Measurements from ENCODE around the gene RIOK2. TPM values are rescaled to one million over a fixed set of nuclear protein-coding genes. Genes with fewer than 3 reads are reported as not detected.

RIOK2 gene
- total RNA-seq, 5 donors from 2014 or later (not counting 1 experiment from before 2014, with no cell fraction given) = 22.5 to 31.9 (median 25.1) TPM

- POLR2A ChIA-PET = no interaction called here
- no peak for ATAC-seq (replicated peaks in 1 of 4)
- no peaks in the 10 kb centered on the region for H3K36me3 ChIP-seq (ENCODE audit: control insufficient read depth in 2 of 2, extremely low read depth in 1 of 2, insufficient read depth in 1 of 2, low read length in 1 of 2)
- CTCF ChIA-PET = no interaction called here
- H3K4me3 Mint-ChIP-seq = no peak overlapping the region
- no peak for DNase-seq
- H3K9me3 ChIP-seq = no peaks in the 10 kb centered on the region
- H3K27me3 ChIP-seq (replicated peaks in 1 of 2; ENCODE audit: control insufficient read depth in 2 of 2, extremely low read depth in 1 of 2, insufficient read depth in 2 of 2, low read length in 1 of 2) = no peaks in the 10 kb centered on the region
- no peaks in the 10 kb centered on the region for H3K4me1 Mint-ChIP-seq
- no peak overlapping the region for H3K27ac Mint-ChIP-seq
- no peaks in the 10 kb centered on the region for H3K36me3 Mint-ChIP-seq
- no peaks in the 10 kb centered on the region for H3K4me1 ChIP-seq (ENCODE audit: control insufficient read depth in 1 of 2, extremely low read depth in 1 of 2, insufficient read depth in 2 of 2, low read length in 2 of 2)
- no peaks in the 10 kb centered on the region for H3K9me3 Mint-ChIP-seq
- no peak overlapping the region for H3K27ac ChIP-seq (ENCODE audit: low read length)
- no peak overlapping the region for H3K4me3 ChIP-seq (ENCODE audit: control insufficient read depth in 1 of 2, extremely low read depth in 1 of 2, low read length in 1 of 2)
- H3K27me3 Mint-ChIP-seq = peaks cover 3 to 11% of the 10 kb centered on the region in 2 donors
- WGBS (ENCODE audit: insufficient coverage) = 94% methylated on average over 1 of the region's 2 CpGs
Measured at GRCh38 chr5:97119007-97119390, 64.0 kb downstream of the RIOK2 start.

GRCh38 chr5:97118261-97119006 lies 64.6 kb downstream of the RIOK2 start:
- no peak overlapping the region for H3K27ac ChIP-seq (ENCODE audit: low read length)
- no peaks in the 10 kb centered on the region for H3K4me1 Mint-ChIP-seq
- H3K4me3 ChIP-seq (ENCODE audit: control insufficient read depth in 1 of 2, extremely low read depth in 1 of 2, low read length in 1 of 2) = no peak overlapping the region

GRCh38 chr5:97115932-97116331 lies 67.1 kb downstream of the RIOK2 start:
- Mint-ChIP-seq H3K27me3 (no peaks in the 10 kb centered on the region), H3K4me1 (peaks cover 8 to 14% (median 11%) of the 10 kb centered on the region in 3 donors), H3K9me3 (no peaks in the 10 kb centered on the region), H3K27ac (no peak overlapping the region), H3K4me3 (no peak overlapping the region), H3K36me3 (no peaks in the 10 kb centered on the region)
- POLR2A ChIA-PET = no interaction called here
- Histone ChIP-seq H3K4me1 (ENCODE audit: control insufficient read depth in 1 of 2, extremely low read depth in 1 of 2, insufficient read depth in 2 of 2, low read length in 2 of 2) (peaks cover 0 to 2% of the 10 kb centered on the region in 2 experiments), H3K4me3 (ENCODE audit: control insufficient read depth in 1 of 2, extremely low read depth in 1 of 2, low read length in 1 of 2) (no peak overlapping the region), H3K27ac (ENCODE audit: low read length) (no peak overlapping the region), H3K36me3 (ENCODE audit: control insufficient read depth in 2 of 2, extremely low read depth in 1 of 2, insufficient read depth in 1 of 2, low read length in 1 of 2) (no peaks in the 10 kb centered on the region), H3K9me3 (no peaks in the 10 kb centered on the region), H3K27me3 (replicated peaks in 1 of 2; ENCODE audit: control insufficient read depth in 2 of 2, extremely low read depth in 1 of 2, insufficient read depth in 2 of 2, low read length in 1 of 2) (no peaks in the 10 kb centered on the region)
- CTCF ChIA-PET = interaction anchor here in 1 of 2 donors (0.7 kb wide), 1 partner anchor 364 kb away, joined by 6 read pairs; no protein-coding TSS in a partner anchor
- DNase-seq (no peak), ATAC-seq (replicated peaks in 1 of 4) (no peak)
- 98% methylated on average over 6 of the region's 9 CpGs for WGBS (ENCODE audit: insufficient coverage)

More at GRCh38 chr5:97118261-97119006, 64.6 kb downstream of the RIOK2 start:
- ChIA-PET POLR2A (no interaction called here), CTCF (no interaction called here)
- H3K9me3 Mint-ChIP-seq = no peaks in the 10 kb centered on the region
- 89% methylated on average over 1 of the region's 2 CpGs for WGBS (ENCODE audit: insufficient coverage)
- Histone ChIP-seq H3K4me1 (ENCODE audit: control insufficient read depth in 1 of 2, extremely low read depth in 1 of 2, insufficient read depth in 2 of 2, low read length in 2 of 2) (no peaks in the 10 kb centered on the region), H3K36me3 (ENCODE audit: control insufficient read depth in 2 of 2, extremely low read depth in 1 of 2, insufficient read depth in 1 of 2, low read length in 1 of 2) (no peaks in the 10 kb centered on the region), H3K27me3 (replicated peaks in 1 of 2; ENCODE audit: control insufficient read depth in 2 of 2, extremely low read depth in 1 of 2, insufficient read depth in 2 of 2, low read length in 1 of 2) (no peaks in the 10 kb centered on the region), H3K9me3 (no peaks in the 10 kb centered on the region)
- no peak overlapping the region for H3K27ac Mint-ChIP-seq
- H3K36me3 Mint-ChIP-seq = no peaks in the 10 kb centered on the region
- ATAC-seq (replicated peaks in 1 of 4) = no peak
- H3K4me3 Mint-ChIP-seq = no peak overlapping the region
- DNase-seq = no peak
- peaks cover 0 to 6% of the 10 kb centered on the region in 2 donors for H3K27me3 Mint-ChIP-seq

- Histone ChIP-seq H3K4me1 (ENCODE audit: control insufficient read depth in 1 of 2, extremely low read depth in 1 of 2, insufficient read depth in 2 of 2, low read length in 2 of 2) (peaks cover 0 to 2% of the 10 kb centered on the region in 2 experiments), H3K36me3 (ENCODE audit: control insufficient read depth in 2 of 2, extremely low read depth in 1 of 2, insufficient read depth in 1 of 2, low read length in 1 of 2) (no peaks in the 10 kb centered on the region), H3K4me3 (ENCODE audit: control insufficient read depth in 1 of 2, extremely low read depth in 1 of 2, low read length in 1 of 2) (no peak overlapping the region), H3K27ac (ENCODE audit: low read length) (no peak overlapping the region), H3K9me3 (no peaks in the 10 kb centered on the region), H3K27me3 (replicated peaks in 1 of 2; ENCODE audit: control insufficient read depth in 2 of 2, extremely low read depth in 1 of 2, insufficient read depth in 2 of 2, low read length in 1 of 2) (no peaks in the 10 kb centered on the region)
- Mint-ChIP-seq H3K36me3 (no peaks in the 10 kb centered on the region), H3K27me3 (peaks cover 0 to 3% of the 10 kb centered on the region in 2 donors), H3K4me3 (no peak overlapping the region), H3K4me1 (peaks cover 8 to 14% (median 11%) of the 10 kb centered on the region in 3 donors), H3K27ac (no peak overlapping the region), H3K9me3 (no peaks in the 10 kb centered on the region)
- DNase-seq = no peak
- ChIA-PET CTCF (interaction anchor here in 1 of 2 donors (0.7 kb wide), 1 partner anchor 114 kb away, joined by 5 read pairs; no protein-coding TSS in a partner anchor), POLR2A (no interaction called here)
- 96% methylated on average over 4 of the region's 6 CpGs for WGBS (ENCODE audit: insufficient coverage)
- no peak for ATAC-seq (replicated peaks in 1 of 4)
Measured at GRCh38 chr5:97112230-97112629, 70.8 kb downstream of the RIOK2 start.

GRCh38 chr5:97111616-97112015 lies 71.4 kb downstream of the RIOK2 start:
- H3K9me3 ChIP-seq = no peaks in the 10 kb centered on the region
- H3K4me3 ChIP-seq (ENCODE audit: control insufficient read depth in 1 of 2, extremely low read depth in 1 of 2, low read length in 1 of 2) = no peak overlapping the region
- 17% methylated on average over 3 of the region's 4 CpGs for WGBS (ENCODE audit: insufficient coverage)
- no peaks in the 10 kb centered on the region for H3K27me3 ChIP-seq (replicated peaks in 1 of 2; ENCODE audit: control insufficient read depth in 2 of 2, extremely low read depth in 1 of 2, insufficient read depth in 2 of 2, low read length in 1 of 2)
- Mint-ChIP-seq H3K27me3 (peaks cover 0 to 3% of the 10 kb centered on the region in 2 donors), H3K27ac (no peak overlapping the region), H3K9me3 (no peaks in the 10 kb centered on the region), H3K36me3 (no peaks in the 10 kb centered on the region), H3K4me1 (peaks cover 8 to 14% (median 11%) of the 10 kb centered on the region in 3 donors), H3K4me3 (peak overlapping the region in 1 of 3 donors; percentile 7)
- H3K36me3 ChIP-seq (ENCODE audit: control insufficient read depth in 2 of 2, extremely low read depth in 1 of 2, insufficient read depth in 1 of 2, low read length in 1 of 2) = no peaks in the 10 kb centered on the region
- no peak overlapping the region for H3K27ac ChIP-seq (ENCODE audit: low read length)
- H3K4me1 ChIP-seq (ENCODE audit: control insufficient read depth in 1 of 2, extremely low read depth in 1 of 2, insufficient read depth in 2 of 2, low read length in 2 of 2) = peaks cover 0 to 2% of the 10 kb centered on the region in 2 experiments
- DNase-seq (peak in 3 of 35 experiments; percentile 13 to 14 (median 13)), ATAC-seq (replicated peaks in 1 of 4) (peak in 1 of 4 experiments; percentile 66)
- ChIA-PET POLR2A (no interaction called here), CTCF (interaction anchor here in 1 of 2 donors (0.6 kb wide), 2 partner anchors 15 to 1016 kb away, joined by 3 to 8 read pairs; no protein-coding TSS in a partner anchor)

- Mint-ChIP-seq H3K27ac (no peak overlapping the region), H3K4me3 (no peak overlapping the region), H3K4me1 (peaks cover 8 to 14% (median 11%) of the 10 kb centered on the region in 3 donors), H3K9me3 (no peaks in the 10 kb centered on the region), H3K36me3 (no peaks in the 10 kb centered on the region), H3K27me3 (peaks cover 0 to 3% of the 10 kb centered on the region in 2 donors)
- H3K36me3 ChIP-seq (ENCODE audit: control insufficient read depth in 2 of 2, extremely low read depth in 1 of 2, insufficient read depth in 1 of 2, low read length in 1 of 2) = no peaks in the 10 kb centered on the region
- POLR2A ChIA-PET = no interaction called here
- no peaks in the 10 kb centered on the region for H3K27me3 ChIP-seq (replicated peaks in 1 of 2; ENCODE audit: control insufficient read depth in 2 of 2, extremely low read depth in 1 of 2, insufficient read depth in 2 of 2, low read length in 1 of 2)
- no peaks in the 10 kb centered on the region for H3K9me3 ChIP-seq
- no peak overlapping the region for H3K4me3 ChIP-seq (ENCODE audit: control insufficient read depth in 1 of 2, extremely low read depth in 1 of 2, low read length in 1 of 2)
- ATAC-seq (replicated peaks in 1 of 4) (no peak), DNase-seq (no peak)
- CTCF ChIA-PET = interaction anchor here in 1 of 2 donors (0.6 kb wide), 1 partner anchor 15 kb away, joined by 3 read pairs; no protein-coding TSS in a partner anchor
- no peak overlapping the region for H3K27ac ChIP-seq (ENCODE audit: low read length)
- peaks cover 0 to 2% of the 10 kb centered on the region in 2 experiments for H3K4me1 ChIP-seq (ENCODE audit: control insufficient read depth in 1 of 2, extremely low read depth in 1 of 2, insufficient read depth in 2 of 2, low read length in 2 of 2)
- 100% methylated on average over 2 of the region's 5 CpGs for WGBS (ENCODE audit: insufficient coverage)
Measured at GRCh38 chr5:97111004-97111403, 72.0 kb downstream of the RIOK2 start.

Measured in T-cell (primary cell).